22Rv1 (cell line): ENCODE data around the gene REPS2.

Source experiments
- CTCF ChIP-seq: fragments of 450-650 bp; IDR thresholded peaks from 2 replicates; pipeline ENCODE4 v1.5.1; 2017; ENCODE audit warnings: mild to moderate bottlenecking
- ZFX ChIP-seq: fragments of 450-650 bp; IDR thresholded peaks from 2 replicates; pipeline ENCODE4 v1.6.1; 2017; ENCODE audit warnings: antibody characterized with exemption, borderline replicate concordance

GRCh38 chrX:16897445-16897844, 49.0 kb upstream of the REPS2 start:
- TF ChIP-seq CTCF (no peak), ZFX (no peak)
